Activated T-helper 2 cell treated with anti-CD3 and anti-CD28 coated beads, Interferon-gamma antibody, Interleukin-2, Interleukin-4, amounts not matched to agents 10 μg/mL and 5 μg/mL and 100 μg/mL, durations not matched to agents 14 hours and 24 hours and 36 hours (primary cell): Measurements from ENCODE around the gene TNPO3. TPM values are rescaled to one million over a fixed set of nuclear protein-coding genes. Genes with fewer than 3 reads are reported as not detected.

Source experiments
- DNase-seq: peaks from one replicate; pipeline ENCODE4 v3.0.0; 2021; ENCODE audit warnings: low spot score
- H3K27ac Mint-ChIP-seq: one replicate; pipeline ENCODE4 v1.8.0; 2021; ENCODE audit warnings: mixed read lengths
- H3K27me3 Mint-ChIP-seq: one replicate; pipeline ENCODE4 v1.8.0; 2021; ENCODE audit warnings: low read depth, mixed read lengths
- H3K36me3 Mint-ChIP-seq: one replicate; pipeline ENCODE4 v1.8.0; 2021; ENCODE audit warnings: low read depth, mixed read lengths
- H3K4me1 Mint-ChIP-seq: one replicate; pipeline ENCODE4 v1.8.0; 2021; ENCODE audit warnings: low read depth, mixed read lengths
- H3K4me3 Mint-ChIP-seq: one replicate; pipeline ENCODE4 v1.8.0; 2021; ENCODE audit warnings: low read depth, mild to moderate bottlenecking, moderate library complexity, mixed read lengths
- H3K9me3 Mint-ChIP-seq: one replicate; pipeline ENCODE4 v1.8.0; 2021; ENCODE audit warnings: mixed read lengths
- intact Hi-C: fragments of 100-400 bp; cut with micrococcal nuclease; formaldehyde crosslinking; loops from one replicate; pipeline ENCODE4 v1.15.1; 2023
- total RNA-seq: library from RNA; stranded (reverse); gene quantifications from 2 replicates; pipeline ENCODE4 v1.2.3, GENCODE V29; 2022

Gene TNPO3
- total RNA-seq, 1 donor from 2014 or later, result 53.7 TPM

GRCh38 chr7:128937647-128938543, 117.0 kb downstream of the TNPO3 start, which contains the start of gene IRF5:
Gene IRF5, plus strand, starts transcription at chr7:128937927. Its CDS starts 4,155 bp downstream, at chr7:128942082.
- intact Hi-C loops, result loop anchor here (2.0 kb wide), 1 partner anchor 25 kb away; no protein-coding TSS in a partner anchor
- H3K36me3 Mint-ChIP-seq, result peaks cover 3% of the 10 kb centered on the region
- peaks cover 41% of the 10 kb centered on the region for H3K4me1 Mint-ChIP-seq
- no peak for DNase-seq
- H3K4me3 Mint-ChIP-seq, result peak within 1 kb of the TSS; percentile 90
- H3K9me3 Mint-ChIP-seq, result no peaks in the 10 kb centered on the region
- H3K27ac Mint-ChIP-seq, result peak within 1 kb of the TSS; percentile 82
- peaks cover 21% of the 10 kb centered on the region for H3K27me3 Mint-ChIP-seq

DNA sequence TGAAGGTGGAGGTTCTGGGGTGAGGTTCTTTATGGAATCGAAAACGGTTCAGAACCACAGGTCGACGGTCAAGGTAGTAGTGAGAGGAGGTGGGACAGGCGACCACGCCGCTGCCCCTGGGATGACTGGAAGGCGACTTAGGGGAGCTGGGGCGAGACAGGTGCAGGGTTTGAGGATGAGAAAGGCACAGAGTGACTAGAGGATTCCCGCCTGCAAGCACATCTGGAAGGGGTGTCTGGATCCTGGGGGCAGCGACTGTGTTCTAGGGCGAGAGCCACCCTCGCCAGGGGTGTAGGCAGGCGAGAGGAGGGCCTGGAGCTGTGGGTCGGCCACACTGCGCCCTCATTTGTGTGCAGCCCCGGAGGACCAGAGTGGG, 117.7 kb downstream of the TNPO3 start:
- H3K36me3 Mint-ChIP-seq, result peaks cover 3% of the 10 kb centered on the region
- peak overlapping the region; percentile 75 for H3K4me3 Mint-ChIP-seq
- no peaks in the 10 kb centered on the region for H3K9me3 Mint-ChIP-seq
- peaks cover 43% of the 10 kb centered on the region for H3K4me1 Mint-ChIP-seq
- peak overlapping the region; percentile 22 for H3K27ac Mint-ChIP-seq
- H3K27me3 Mint-ChIP-seq, result peaks cover 21% of the 10 kb centered on the region
- intact Hi-C loops, result loop anchor here (2.0 kb wide), 1 partner anchor 26 kb away; no protein-coding TSS in a partner anchor
- no peak for DNase-seq

DNA sequence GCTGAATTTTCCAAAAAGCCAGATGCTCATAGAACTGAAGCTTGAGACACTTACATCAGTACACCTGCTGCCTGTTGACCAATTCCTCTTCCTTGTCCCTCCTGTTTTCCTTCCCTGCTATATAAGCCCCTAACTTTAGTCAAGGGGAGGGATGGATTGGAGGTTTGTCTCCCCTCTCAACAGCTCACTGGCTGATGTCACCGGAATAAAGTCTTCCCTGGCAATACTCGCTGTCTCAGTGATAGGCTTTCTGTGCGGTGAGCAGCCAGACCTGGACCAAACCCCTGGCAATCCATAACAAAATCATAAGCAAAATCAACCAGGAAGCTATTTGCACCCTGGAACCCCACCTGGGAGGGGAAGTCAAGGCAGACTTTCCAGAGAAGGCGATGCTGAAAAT, 118.1 kb downstream of the TNPO3 start:
- no peak for DNase-seq
- intact Hi-C loops, result loop anchor here (2.0 kb wide), 1 partner anchor 26 kb away; no protein-coding TSS in a partner anchor
- H3K9me3 Mint-ChIP-seq, result no peaks in the 10 kb centered on the region
- peak overlapping the region; percentile 22 for H3K27ac Mint-ChIP-seq
- peak overlapping the region; percentile 75 for H3K4me3 Mint-ChIP-seq
- H3K27me3 Mint-ChIP-seq, result peaks cover 21% of the 10 kb centered on the region
- H3K36me3 Mint-ChIP-seq, result peaks cover 3% of the 10 kb centered on the region
- H3K4me1 Mint-ChIP-seq, result peaks cover 43% of the 10 kb centered on the region

DNA sequence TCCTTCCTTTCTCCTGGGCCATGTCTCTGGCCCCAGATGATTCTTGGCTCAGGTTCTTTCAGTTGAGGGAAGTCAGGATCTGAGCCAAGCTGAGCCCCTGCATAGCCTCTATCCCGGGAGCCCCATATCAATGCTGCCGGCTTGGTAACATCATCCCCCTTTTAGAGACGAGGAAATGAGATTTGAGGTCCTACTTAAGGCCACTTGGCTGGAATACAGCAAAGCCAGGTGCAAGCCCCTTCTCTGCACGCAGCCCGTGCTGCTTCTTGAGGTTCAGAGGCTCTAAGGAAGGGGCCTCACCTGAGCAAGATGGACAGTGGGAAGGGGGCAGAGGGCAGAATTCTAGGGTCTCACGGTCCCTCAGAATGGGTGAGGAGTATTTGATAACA, 119.6 kb downstream of the TNPO3 start:
- intact Hi-C loops, result no loop called here
- H3K4me1 Mint-ChIP-seq, result peaks cover 31% of the 10 kb centered on the region
- H3K9me3 Mint-ChIP-seq, result no peaks in the 10 kb centered on the region
- H3K36me3 Mint-ChIP-seq, result peaks cover 3% of the 10 kb centered on the region
- H3K27me3 Mint-ChIP-seq, result peaks cover 21% of the 10 kb centered on the region
- H3K4me3 Mint-ChIP-seq, result no peak overlapping the region
- no peak overlapping the region for H3K27ac Mint-ChIP-seq
- no peak for DNase-seq

DNA sequence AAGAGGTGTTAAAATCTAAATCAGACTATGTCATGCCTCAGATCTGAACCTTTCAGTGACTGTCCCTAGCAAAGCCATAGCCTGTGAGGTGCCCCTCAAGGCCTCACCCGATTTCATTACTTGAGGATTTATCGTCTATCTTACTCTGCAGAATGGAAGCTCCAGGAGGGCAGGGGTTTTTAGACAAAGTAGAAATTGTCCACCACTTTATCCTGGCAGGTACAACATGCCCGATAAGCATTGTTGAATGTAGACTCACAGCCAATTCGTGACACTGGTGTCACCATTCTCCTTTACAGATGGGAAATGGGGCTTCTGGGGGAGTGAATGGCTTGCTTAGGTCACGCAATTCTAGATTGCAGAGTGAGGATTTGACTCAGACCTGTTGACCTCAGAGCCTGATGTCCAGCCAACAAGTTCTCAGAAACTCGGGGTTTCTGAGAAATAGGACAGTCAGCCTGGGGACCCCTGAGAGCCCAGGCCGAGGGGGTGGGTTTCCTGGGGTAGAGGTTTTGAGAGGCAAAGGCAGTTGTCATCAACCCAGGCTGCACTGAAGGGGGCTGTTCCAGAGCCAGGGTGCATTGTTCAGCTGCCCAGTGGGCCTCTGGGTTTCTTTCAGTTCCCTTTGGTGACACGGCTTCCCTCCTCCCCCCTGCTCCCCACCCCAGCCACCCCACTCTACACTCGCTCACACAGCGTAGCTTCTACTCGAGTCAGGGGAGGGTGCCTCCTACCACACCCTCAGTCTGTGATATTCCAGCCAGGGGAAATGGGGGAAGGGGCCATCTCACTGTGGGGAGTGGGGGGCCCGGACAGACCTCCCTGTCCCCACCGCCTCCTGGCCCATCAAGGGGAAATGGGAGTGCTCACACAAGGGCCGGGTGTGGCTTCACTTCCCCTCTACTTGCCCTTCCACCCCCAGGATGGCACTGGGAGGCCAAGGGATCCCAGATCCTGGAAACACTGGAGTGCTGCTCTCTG, 120.3 kb downstream of the TNPO3 start:
- no peak for DNase-seq
- Mint-ChIP-seq H3K36me3 (peaks cover 3% of the 10 kb centered on the region), H3K27me3 (peaks cover 21% of the 10 kb centered on the region), H3K4me3 (no peak overlapping the region), H3K4me1 (peaks cover 24% of the 10 kb centered on the region), H3K27ac (no peak overlapping the region), H3K9me3 (no peaks in the 10 kb centered on the region)
- intact Hi-C loops, result no loop called here

DNA sequence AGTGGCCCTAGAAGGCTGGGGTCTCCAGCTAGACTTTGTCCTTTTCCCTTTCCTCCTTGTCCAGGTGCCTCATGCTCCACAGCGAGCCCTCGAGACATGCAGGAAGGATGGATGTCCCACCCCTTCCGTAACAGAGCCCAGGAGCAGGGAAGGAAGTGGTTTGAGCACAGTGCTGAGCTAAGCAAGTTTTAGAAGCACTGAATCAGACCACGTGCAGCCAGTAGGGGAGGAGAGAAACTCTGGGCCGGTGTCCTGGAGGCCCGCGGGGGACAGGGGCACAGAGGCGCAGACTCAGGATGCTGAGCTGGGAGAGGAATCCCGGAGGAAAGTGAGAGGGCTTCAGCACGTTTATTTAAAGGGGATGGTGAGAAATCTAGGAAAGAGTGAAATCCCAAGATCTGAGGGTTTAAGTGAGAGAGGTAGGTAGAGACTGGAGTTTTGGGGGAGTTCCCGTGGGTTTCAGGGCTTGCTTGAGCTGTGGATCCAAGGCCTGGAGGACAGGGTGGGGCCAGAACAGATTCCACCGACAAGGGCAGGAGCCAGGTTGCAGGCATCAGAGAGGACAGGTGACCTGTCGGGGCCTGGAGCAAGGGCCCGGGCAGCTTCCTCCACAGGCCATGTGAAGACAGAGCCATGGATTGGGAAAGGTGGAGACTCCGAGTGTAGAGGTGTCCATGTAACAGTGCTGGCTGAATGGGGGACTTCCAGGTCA, 121.6 kb downstream of the TNPO3 start:
- H3K27ac Mint-ChIP-seq, result peak overlapping the region; percentile 90
- intact Hi-C loops, result no loop called here

GRCh38 chr7:128932862-128933179, 122.1 kb downstream of the TNPO3 start:
- Mint-ChIP-seq H3K9me3 (no peaks in the 10 kb centered on the region), H3K27ac (no peak overlapping the region), H3K4me3 (no peak overlapping the region), H3K4me1 (peaks cover 20% of the 10 kb centered on the region), H3K27me3 (peaks cover 17% of the 10 kb centered on the region), H3K36me3 (peaks cover 3% of the 10 kb centered on the region)
- intact Hi-C loops, result no loop called here
- no peak for DNase-seq

More for the DNA sequence above, 121.6 kb downstream of the TNPO3 start:
- Mint-ChIP-seq H3K36me3 (peaks cover 3% of the 10 kb centered on the region), H3K9me3 (no peaks in the 10 kb centered on the region), H3K4me3 (peak overlapping the region; percentile 68), H3K27me3 (peaks cover 17% of the 10 kb centered on the region), H3K4me1 (peaks cover 20% of the 10 kb centered on the region)
- DNase-seq, result peak; percentile 45

GRCh38 chr7:128931965-128932861, 122.7 kb downstream of the TNPO3 start:
- Mint-ChIP-seq H3K4me1 (peaks cover 18% of the 10 kb centered on the region), H3K9me3 (no peaks in the 10 kb centered on the region), H3K36me3 (peaks cover 3% of the 10 kb centered on the region), H3K27me3 (peaks cover 17% of the 10 kb centered on the region), H3K4me3 (no peak overlapping the region), H3K27ac (no peak overlapping the region)
- DNase-seq, result no peak
- intact Hi-C loops, result no loop called here

- Mint-ChIP-seq H3K4me3 (no peak overlapping the region), H3K27ac (no peak overlapping the region), H3K27me3 (peaks cover 12% of the 10 kb centered on the region), H3K9me3 (no peaks in the 10 kb centered on the region), H3K4me1 (peaks cover 13% of the 10 kb centered on the region), H3K36me3 (peaks cover 3% of the 10 kb centered on the region)
- no peak for DNase-seq
- intact Hi-C loops, result no loop called here
Observed at GRCh38 chr7:128931190-128931798, 123.6 kb downstream of the TNPO3 start.

- no peaks in the 10 kb centered on the region for H3K9me3 Mint-ChIP-seq
- no peak for DNase-seq
- no peak overlapping the region for H3K27ac Mint-ChIP-seq
- no peak overlapping the region for H3K4me3 Mint-ChIP-seq
- H3K4me1 Mint-ChIP-seq, result peaks cover 9% of the 10 kb centered on the region
- H3K36me3 Mint-ChIP-seq, result peaks cover 3% of the 10 kb centered on the region
- peaks cover 10% of the 10 kb centered on the region for H3K27me3 Mint-ChIP-seq
- intact Hi-C loops, result no loop called here
Observed at GRCh38 chr7:128928882-128929788, 125.8 kb downstream of the TNPO3 start.
